Liver (tissue), 9 donors: ENCODE measurements around the gene PXDN. TPM values are rescaled to one million over a fixed set of nuclear protein-coding genes. Genes with fewer than 3 reads are reported as not detected.

Experiments used
- DNase-seq: peaks from one replicate; pipeline ENCODE4 v3.0.0-alpha.2; 2017; ENCODE audit warnings: low spot score
- H3K27ac ChIP-seq, 2 donors: one replicate each; pipeline ENCODE4 v1.7.0; 2013; ENCODE audit warnings: inconsistent platforms in 2 of 2, low read length in 2 of 2, control low read depth in 1 of 2, low read depth in 1 of 2, mild to moderate bottlenecking in 1 of 2
- H3K27me3 ChIP-seq, 4 donors: one replicate each; pipeline versions ENCODE4 v1.6.1 to v1.7.0; 2013; ENCODE audit warnings: low read length in 3 of 4, inconsistent platforms in 1 of 4, mild to moderate bottlenecking in 1 of 4, moderate library complexity in 1 of 4; ENCODE audit not compliant: control insufficient read depth in 4 of 4, insufficient read depth in 4 of 4
- H3K36me3 ChIP-seq, 4 donors: one replicate each; pipeline versions ENCODE4 v1.6.1 to v1.7.0; 2013; ENCODE audit warnings: low read length in 3 of 4, mild to moderate bottlenecking in 3 of 4, low read depth in 1 of 4, moderate library complexity in 1 of 4; ENCODE audit not compliant: control insufficient read depth in 4 of 4, insufficient read depth in 3 of 4
- H3K4me1 ChIP-seq, 4 donors: one replicate each; pipeline versions ENCODE4 v1.6.1 to v1.7.0; 2013; ENCODE audit warnings: low read length in 3 of 4, mild to moderate bottlenecking in 3 of 4, moderate library complexity in 1 of 4; ENCODE audit not compliant: control insufficient read depth in 4 of 4, insufficient read depth in 4 of 4
- H3K4me3 ChIP-seq, 3 donors: one replicate each; pipeline versions ENCODE4 v1.6.1 to v1.7.0; 2013; ENCODE audit warnings: low read length in 3 of 3, control low read depth in 1 of 3, low read depth in 1 of 3, mild to moderate bottlenecking in 1 of 3
- H3K9ac ChIP-seq, 2 donors: one replicate each; pipeline ENCODE4 v1.7.0; 2013; ENCODE audit warnings: low read length in 2 of 2, mild to moderate bottlenecking in 2 of 2, moderate library complexity in 2 of 2, control low read depth in 1 of 2, low read depth in 1 of 2
- H3K9me3 ChIP-seq, 4 donors: one replicate each; pipeline versions ENCODE4 v1.6.1 to v1.7.0; 2013; ENCODE audit warnings: low read length in 3 of 4; ENCODE audit not compliant: control insufficient read depth in 4 of 4
- ATF3 ChIP-seq: IDR thresholded peaks from 2 replicates; pipeline ENCODE4 v1.6.1; 2016; ENCODE audit warnings: antibody characterized with exemption
- EGR1 ChIP-seq, 2 donors: IDR thresholded peaks; 2 replicates each; pipeline ENCODE4 v1.6.1; 2016 to 2018; ENCODE audit warnings: antibody characterized with exemption in 2 of 2, low read depth in 2 of 2
- FOXA1 ChIP-seq: IDR thresholded peaks from 2 replicates; pipeline ENCODE4 v1.6.1; 2016; ENCODE audit warnings: antibody characterized with exemption
- FOXA2 ChIP-seq: IDR thresholded peaks from 2 replicates; pipeline ENCODE4 v1.6.1; 2016; ENCODE audit warnings: antibody characterized with exemption
- GABPA ChIP-seq, 2 donors: IDR thresholded peaks in 1 of 2; conservative IDR thresholded peaks in 1 of 2; 2 replicates each; pipeline ENCODE4 v1.6.1; 2016; ENCODE audit warnings: antibody characterized with exemption in 2 of 2, mild to moderate bottlenecking in 1 of 2, moderate library complexity in 1 of 2
- HNF4A ChIP-seq, 2 donors: conservative IDR thresholded peaks; 2 replicates each; pipeline ENCODE4 v1.6.1; 2016; ENCODE audit warnings: antibody characterized with exemption in 2 of 2, mild to moderate bottlenecking in 2 of 2
- HNF4G ChIP-seq: IDR thresholded peaks from 2 replicates; pipeline ENCODE4 v1.6.1; 2016; ENCODE audit warnings: antibody characterized with exemption
- JUND ChIP-seq, 2 donors: IDR thresholded peaks; 2 replicates each; pipeline ENCODE4 v1.6.1; 2016; ENCODE audit warnings: antibody characterized with exemption in 2 of 2
- MAX ChIP-seq: IDR thresholded peaks from 2 replicates; pipeline ENCODE4 v1.6.1; 2016; ENCODE audit warnings: antibody characterized with exemption
- NR2F2 ChIP-seq: IDR thresholded peaks from 2 replicates; pipeline ENCODE4 v1.6.1; 2016; ENCODE audit warnings: antibody characterized with exemption
- RAD21 ChIP-seq, 2 donors: IDR thresholded peaks; 2 replicates each; pipeline ENCODE4 v1.6.1; 2016; ENCODE audit warnings: antibody characterized with exemption in 2 of 2, mild to moderate bottlenecking in 2 of 2
- SP1 ChIP-seq: IDR thresholded peaks from 2 replicates; pipeline ENCODE4 v1.6.1; 2018; ENCODE audit warnings: antibody characterized with exemption, mild to moderate bottlenecking
- TAF1 ChIP-seq: conservative IDR thresholded peaks from 2 replicates; pipeline ENCODE4 v1.6.1; 2016; ENCODE audit warnings: antibody characterized with exemption, mild to moderate bottlenecking
- YY1 ChIP-seq: IDR thresholded peaks from 2 replicates; pipeline ENCODE4 v1.6.1; 2016; ENCODE audit warnings: antibody characterized with exemption, mild to moderate bottlenecking
- WGBS: extraction: QIAGEN DNeasy Blood & Tissue Kit; methylation state at CpG from one replicate; pipeline ENCODE4 v1.1.7; 2013; 5-methylcytosine and 5-hydroxymethylcytosine counted together
- polyA plus RNA-seq, 2 donors: library from polyadenylated mRNA; stranded (reverse) in 1 of 2; unstranded in 1 of 2; fragments of 200-250 nt in 1 of 2; fragments of >200 nt in 1 of 2; fragmentation: Nextera tagmentation in 1 of 2; extraction: Ambion mirVana in 1 of 2; gene quantifications; one replicate each; pipeline versions ENCODE4 v1.2.1 to v1.2.3, GENCODE V29; 2013 to 2015
- total RNA-seq, 2 donors: library from RNA; depleted of rRNA; stranded (reverse); fragments of >200 nt; gene quantifications; one replicate each; pipeline ENCODE4 v1.2.3, GENCODE V29; 2014
- TF ChIP-seq, protein P1 (sequence below): IDR thresholded peaks from 2 replicates; pipeline ENCODE4 v1.6.1; 2016; ENCODE audit warnings: antibody characterized with exemption, mild to moderate bottlenecking
- TF ChIP-seq, protein P2 (sequence below): fragments of 150-350 bp; IDR thresholded peaks from 2 replicates; pipeline ENCODE4 v1.5.1; 2017; ENCODE audit warnings: improper control_type of control experiment, low read depth, low read length; ENCODE audit not compliant: missing input control
- TF ChIP-seq, protein P3 (sequence below): IDR thresholded peaks from 2 replicates; pipeline ENCODE4 v1.6.1; 2016; ENCODE audit warnings: antibody characterized with exemption
- donor health status: healthy.
- donor health status: healthy.
- donor health status: healthy.
- donor health status: healthy.
- donor health status: healthy.

Gene PXDN
- total and polyA plus RNA-seq, 4 donors, result 4.2 to 21.5 (median 16.9) TPM

DNA sequence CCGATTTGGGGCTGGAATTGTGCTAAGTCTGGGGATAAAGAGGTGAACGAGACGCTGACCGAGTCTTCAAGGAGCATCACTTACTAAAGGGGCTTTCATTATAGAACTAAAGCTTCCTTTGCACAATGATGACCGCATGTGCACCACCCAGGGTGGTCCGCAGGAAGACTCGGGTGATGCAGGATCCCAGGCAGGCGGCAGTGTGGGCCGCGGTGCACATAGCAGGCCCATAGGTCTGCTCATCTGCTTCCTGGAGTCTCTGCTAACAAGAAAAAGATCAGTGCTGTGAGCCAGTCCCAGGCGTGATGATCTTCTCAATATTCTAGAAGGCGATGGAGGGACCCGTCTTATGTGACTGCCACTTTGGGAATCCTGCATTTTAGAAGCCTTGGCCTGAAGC is 122.8 kb downstream of the PXDN start:
- Histone ChIP-seq H3K4me1 (no peaks in the 10 kb centered on the region), H3K9me3 (no peaks in the 10 kb centered on the region), H3K27me3 (no peaks in the 10 kb centered on the region), H3K4me3 (no peak overlapping the region), H3K36me3 (no peaks in the 10 kb centered on the region), H3K27ac (no peak overlapping the region), H3K9ac (no peak overlapping the region)
- no peak for DNase-seq
- WGBS, result 91% methylated on average over 13 of the region's 13 CpGs
- no peak for TF ChIP-seq YY1
- TF ChIP-seq, protein P1, sequence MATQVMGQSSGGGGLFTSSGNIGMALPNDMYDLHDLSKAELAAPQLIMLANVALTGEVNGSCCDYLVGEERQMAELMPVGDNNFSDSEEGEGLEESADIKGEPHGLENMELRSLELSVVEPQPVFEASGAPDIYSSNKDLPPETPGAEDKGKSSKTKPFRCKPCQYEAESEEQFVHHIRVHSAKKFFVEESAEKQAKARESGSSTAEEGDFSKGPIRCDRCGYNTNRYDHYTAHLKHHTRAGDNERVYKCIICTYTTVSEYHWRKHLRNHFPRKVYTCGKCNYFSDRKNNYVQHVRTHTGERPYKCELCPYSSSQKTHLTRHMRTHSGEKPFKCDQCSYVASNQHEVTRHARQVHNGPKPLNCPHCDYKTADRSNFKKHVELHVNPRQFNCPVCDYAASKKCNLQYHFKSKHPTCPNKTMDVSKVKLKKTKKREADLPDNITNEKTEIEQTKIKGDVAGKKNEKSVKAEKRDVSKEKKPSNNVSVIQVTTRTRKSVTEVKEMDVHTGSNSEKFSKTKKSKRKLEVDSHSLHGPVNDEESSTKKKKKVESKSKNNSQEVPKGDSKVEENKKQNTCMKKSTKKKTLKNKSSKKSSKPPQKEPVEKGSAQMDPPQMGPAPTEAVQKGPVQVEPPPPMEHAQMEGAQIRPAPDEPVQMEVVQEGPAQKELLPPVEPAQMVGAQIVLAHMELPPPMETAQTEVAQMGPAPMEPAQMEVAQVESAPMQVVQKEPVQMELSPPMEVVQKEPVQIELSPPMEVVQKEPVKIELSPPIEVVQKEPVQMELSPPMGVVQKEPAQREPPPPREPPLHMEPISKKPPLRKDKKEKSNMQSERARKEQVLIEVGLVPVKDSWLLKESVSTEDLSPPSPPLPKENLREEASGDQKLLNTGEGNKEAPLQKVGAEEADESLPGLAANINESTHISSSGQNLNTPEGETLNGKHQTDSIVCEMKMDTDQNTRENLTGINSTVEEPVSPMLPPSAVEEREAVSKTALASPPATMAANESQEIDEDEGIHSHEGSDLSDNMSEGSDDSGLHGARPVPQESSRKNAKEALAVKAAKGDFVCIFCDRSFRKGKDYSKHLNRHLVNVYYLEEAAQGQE, result no peak
- no peak for TF ChIP-seq HNF4A (conservative IDR thresholded peaks at IDR 0.05)
- no peak for TF ChIP-seq NR2F2
- no peak for TF ChIP-seq RAD21 (IDR thresholded peaks at IDR 0.05)
- TF ChIP-seq MAX, result no peak
- TF ChIP-seq EGR1 (IDR thresholded peaks at IDR 0.05; ENCODE audit: low read depth in 2 of 2), result no peak
- no peak for TF ChIP-seq SP1
- no peak for TF ChIP-seq ATF3
- no peak for TF ChIP-seq FOXA1
- no peak for TF ChIP-seq FOXA2
- TF ChIP-seq TAF1, result no peak
- no peak for TF ChIP-seq GABPA (IDR thresholded peaks at IDR 0.05 in 1 of 2, conservative IDR thresholded peaks at IDR 0.05 in 1 of 2)
- TF ChIP-seq, protein P2, sequence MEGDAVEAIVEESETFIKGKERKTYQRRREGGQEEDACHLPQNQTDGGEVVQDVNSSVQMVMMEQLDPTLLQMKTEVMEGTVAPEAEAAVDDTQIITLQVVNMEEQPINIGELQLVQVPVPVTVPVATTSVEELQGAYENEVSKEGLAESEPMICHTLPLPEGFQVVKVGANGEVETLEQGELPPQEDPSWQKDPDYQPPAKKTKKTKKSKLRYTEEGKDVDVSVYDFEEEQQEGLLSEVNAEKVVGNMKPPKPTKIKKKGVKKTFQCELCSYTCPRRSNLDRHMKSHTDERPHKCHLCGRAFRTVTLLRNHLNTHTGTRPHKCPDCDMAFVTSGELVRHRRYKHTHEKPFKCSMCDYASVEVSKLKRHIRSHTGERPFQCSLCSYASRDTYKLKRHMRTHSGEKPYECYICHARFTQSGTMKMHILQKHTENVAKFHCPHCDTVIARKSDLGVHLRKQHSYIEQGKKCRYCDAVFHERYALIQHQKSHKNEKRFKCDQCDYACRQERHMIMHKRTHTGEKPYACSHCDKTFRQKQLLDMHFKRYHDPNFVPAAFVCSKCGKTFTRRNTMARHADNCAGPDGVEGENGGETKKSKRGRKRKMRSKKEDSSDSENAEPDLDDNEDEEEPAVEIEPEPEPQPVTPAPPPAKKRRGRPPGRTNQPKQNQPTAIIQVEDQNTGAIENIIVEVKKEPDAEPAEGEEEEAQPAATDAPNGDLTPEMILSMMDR, result no peak
- no peak for TF ChIP-seq HNF4G
- no peak for TF ChIP-seq JUND (IDR thresholded peaks at IDR 0.05)

DNA sequence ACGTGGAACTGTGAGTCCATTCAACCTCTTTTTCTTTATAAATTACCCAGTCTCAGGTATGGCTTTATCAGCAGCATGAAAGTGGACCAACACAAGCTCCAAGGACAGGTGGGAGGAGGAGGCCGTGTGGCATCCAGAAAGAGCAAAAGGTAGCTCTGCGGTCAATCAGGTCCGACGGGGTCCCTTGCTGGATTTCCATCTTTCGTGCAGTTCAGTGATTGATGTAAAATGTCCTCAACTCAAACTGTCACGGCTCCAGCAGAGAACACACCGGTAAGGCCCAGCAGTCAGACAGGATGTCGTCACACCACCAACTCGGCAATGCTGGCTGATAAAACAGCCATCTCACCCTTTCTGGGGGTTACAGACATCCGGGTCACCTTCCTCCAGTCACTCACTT is 123.3 kb downstream of the PXDN start:
- no peak overlapping the region for H3K4me3 ChIP-seq
- H3K36me3 ChIP-seq, result no peaks in the 10 kb centered on the region
- no peak for DNase-seq
- 79% methylated on average over 11 of the region's 11 CpGs for WGBS
- no peaks in the 10 kb centered on the region for H3K27me3 ChIP-seq
- no peak overlapping the region for H3K27ac ChIP-seq
- no peak overlapping the region for H3K9ac ChIP-seq
- H3K9me3 ChIP-seq, result no peaks in the 10 kb centered on the region
- no peaks in the 10 kb centered on the region for H3K4me1 ChIP-seq
- TF ChIP-seq, protein P3, sequence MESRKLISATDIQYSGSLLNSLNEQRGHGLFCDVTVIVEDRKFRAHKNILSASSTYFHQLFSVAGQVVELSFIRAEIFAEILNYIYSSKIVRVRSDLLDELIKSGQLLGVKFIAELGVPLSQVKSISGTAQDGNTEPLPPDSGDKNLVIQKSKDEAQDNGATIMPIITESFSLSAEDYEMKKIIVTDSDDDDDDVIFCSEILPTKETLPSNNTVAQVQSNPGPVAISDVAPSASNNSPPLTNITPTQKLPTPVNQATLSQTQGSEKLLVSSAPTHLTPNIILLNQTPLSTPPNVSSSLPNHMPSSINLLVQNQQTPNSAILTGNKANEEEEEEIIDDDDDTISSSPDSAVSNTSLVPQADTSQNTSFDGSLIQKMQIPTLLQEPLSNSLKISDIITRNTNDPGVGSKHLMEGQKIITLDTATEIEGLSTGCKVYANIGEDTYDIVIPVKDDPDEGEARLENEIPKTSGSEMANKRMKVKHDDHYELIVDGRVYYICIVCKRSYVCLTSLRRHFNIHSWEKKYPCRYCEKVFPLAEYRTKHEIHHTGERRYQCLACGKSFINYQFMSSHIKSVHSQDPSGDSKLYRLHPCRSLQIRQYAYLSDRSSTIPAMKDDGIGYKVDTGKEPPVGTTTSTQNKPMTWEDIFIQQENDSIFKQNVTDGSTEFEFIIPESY, result no peak
- TF ChIP-seq FOXA2 (no peak), SP1 (no peak), RAD21 (IDR thresholded peaks at IDR 0.05) (no peak), NR2F2 (no peak), GABPA (IDR thresholded peaks at IDR 0.05 in 1 of 2, conservative IDR thresholded peaks at IDR 0.05 in 1 of 2) (no peak), HNF4G (no peak), FOXA1 (no peak), JUND (IDR thresholded peaks at IDR 0.05) (no peak), TAF1 (no peak), ATF3 (no peak), EGR1 (IDR thresholded peaks at IDR 0.05; ENCODE audit: low read depth in 2 of 2) (no peak), HNF4A (conservative IDR thresholded peaks at IDR 0.05) (no peak)
- TF ChIP-seq, protein P1, result no peak
- TF ChIP-seq, protein P2, result no peak
